Retinal pigment epithelial cell (primary cell): Measurements from ENCODE around the gene EDIL3.

Experiments
- DNase-seq: peaks from one replicate; pipeline ENCODE4 v3.0.0-alpha.2; 2010; ENCODE audit warnings: low read depth
- H3K4me3 ChIP-seq: 2 replicates; pipeline ENCODE4 v1.5.1; 2011; ENCODE audit warnings: mild to moderate bottlenecking, low read length, control low read depth, moderate library complexity
- CTCF ChIP-seq: conservative IDR thresholded peaks from 2 replicates; pipeline ENCODE4 v1.5.1; 2011; ENCODE audit warnings: low read depth, low read length, control low read depth, inconsistent platforms

The EDIL3 gene

GRCh38 chr5:84287951-84288350 is 96.7 kb downstream of the EDIL3 start:
- H3K4me3 ChIP-seq: no peak overlapping the region
- no peak for DNase-seq
- no peak for TF ChIP-seq CTCF

GRCh38 chr5:84286662-84287061 is 98.0 kb downstream of the EDIL3 start:
- DNase-seq: no peak
- no peak for TF ChIP-seq CTCF
- no peak overlapping the region for H3K4me3 ChIP-seq

- H3K4me3 ChIP-seq: no peak overlapping the region
- no peak for TF ChIP-seq CTCF
- no peak for DNase-seq
Measured at GRCh38 chr5:84285641-84286637, 98.7 kb downstream of the EDIL3 start.

- no peak for TF ChIP-seq CTCF
- no peak for DNase-seq
- H3K4me3 ChIP-seq: no peak overlapping the region
Measured at GRCh38 chr5:84281383-84281782, 103.3 kb downstream of the EDIL3 start.

GRCh38 chr5:84279234-84279633 is 105.4 kb downstream of the EDIL3 start:
- TF ChIP-seq CTCF: no peak
- H3K4me3 ChIP-seq: no peak overlapping the region
- DNase-seq: no peak

GRCh38 chr5:84275609-84276008 is 109.1 kb downstream of the EDIL3 start:
- no peak overlapping the region for H3K4me3 ChIP-seq
- TF ChIP-seq CTCF: no peak
- no peak for DNase-seq
